ENCODE results near the gene EXOSC6.
"Not testable (repeated sequence)": the region's sequence is repeated elsewhere in the genome, so short reads cannot be mapped to it uniquely, and the experiment has no call there.

The EXOSC6 gene

GRCh38 chr16:70199170-70199569, 52.6 kb downstream of the EXOSC6 start:
- H3K4me3 ChIP-seq; in situ Hi-C loops (cut with MboI; ENCODE audit: low sequenced_read_pairs); H3K27me3 ChIP-seq (ENCODE audit: low read depth); H3K9me3 ChIP-seq; DNase-seq (ENCODE audit: low spot score in 2 of 2); H3K36me3 ChIP-seq (replicated peaks); H3K4me1 ChIP-seq: not testable (repeated sequence)

- DNase-seq (ENCODE audit: low spot score in 2 of 2); in situ Hi-C loops (cut with MboI; ENCODE audit: low sequenced_read_pairs); H3K4me1 ChIP-seq; H3K27me3 ChIP-seq (ENCODE audit: low read depth); H3K9me3 ChIP-seq; H3K4me3 ChIP-seq; H3K36me3 ChIP-seq (replicated peaks): not testable (repeated sequence)
Measured at GRCh38 chr16:70198666-70199065, 53.1 kb downstream of the EXOSC6 start.

GRCh38 chr16:70198230-70198629, 53.5 kb downstream of the EXOSC6 start:
- in situ Hi-C loops (cut with MboI; ENCODE audit: low sequenced_read_pairs); H3K27me3 ChIP-seq (ENCODE audit: low read depth); H3K4me3 ChIP-seq; DNase-seq (ENCODE audit: low spot score in 2 of 2); H3K36me3 ChIP-seq (replicated peaks); H3K4me1 ChIP-seq; H3K9me3 ChIP-seq: not testable (repeated sequence)

- H3K4me1 ChIP-seq; in situ Hi-C loops (cut with MboI; ENCODE audit: low sequenced_read_pairs); H3K4me3 ChIP-seq; H3K9me3 ChIP-seq; H3K36me3 ChIP-seq (replicated peaks); H3K27me3 ChIP-seq (ENCODE audit: low read depth); DNase-seq (ENCODE audit: low spot score in 2 of 2): not testable (repeated sequence)
Measured at GRCh38 chr16:70197611-70198010, 54.1 kb downstream of the EXOSC6 start.

Measured in HAP-1 (cell line).